Keratinocyte (primary cell): Measurements from ENCODE around the gene DDX31. TPM values are rescaled to one million over a fixed set of nuclear protein-coding genes. Genes with fewer than 3 reads are reported as not detected.

Source experiments
- DNase-seq: peaks from one replicate; pipeline ENCODE4 v3.0.0-alpha.2; 2011; ENCODE audit warnings: low read depth, missing footprints, low spot score
- FAIRE-seq: peaks from 2 replicates; lab custom pipeline; 2011; peaks lifted over from hg19 to GRCh38; lab: Jason Lieb, UNC
- H2AFZ ChIP-seq: 2 replicates; pipeline ENCODE4 v1.6.0; 2012; ENCODE audit warnings: low read length, control low read depth, inconsistent platforms; ENCODE audit not compliant: control insufficient read depth
- H3K27ac ChIP-seq: 2 replicates; pipeline ENCODE4 v1.5.1; 2011; ENCODE audit warnings: low read length; ENCODE audit not compliant: control insufficient read depth, insufficient read depth
- H3K27me3 ChIP-seq: 3 replicates; pipeline ENCODE4 v1.6.0; 2011; ENCODE audit warnings: low read length; ENCODE audit not compliant: control insufficient read depth, insufficient read depth; ENCODE audit errors: extremely low read depth
- H3K36me3 ChIP-seq, 2 experiments: 2 replicates in 1 of 2; 3 replicates in 1 of 2; pipeline ENCODE4 v1.5.1; 2011; ENCODE audit warnings: low read length in 2 of 2, mild to moderate bottlenecking in 1 of 2; ENCODE audit not compliant: control insufficient read depth in 2 of 2, insufficient read depth in 2 of 2; ENCODE audit errors: extremely low read depth in 1 of 2
- H3K4me1 ChIP-seq: 3 replicates; pipeline ENCODE4 v1.5.1; 2011; ENCODE audit warnings: low read length; ENCODE audit not compliant: control insufficient read depth, insufficient read depth; ENCODE audit errors: extremely low read depth
- H3K4me2 ChIP-seq: 3 replicates; pipeline ENCODE4 v1.6.0; 2011; ENCODE audit warnings: low read depth, low read length; ENCODE audit not compliant: control insufficient read depth, insufficient read depth; ENCODE audit errors: extremely low read depth
- H3K4me3 ChIP-seq, 3 experiments: fragments of 200-600 bp in 1 of 3; sonication (generic) in 1 of 3; 2 replicates in 2 of 3; 3 replicates in 1 of 3; pipeline ENCODE4 v1.5.1; 2011 to 2016; ENCODE audit warnings: low read length in 3 of 3, mild to moderate bottlenecking in 3 of 3, control low read depth in 2 of 3, inconsistent platforms in 1 of 3, low read depth in 1 of 3, mixed read lengths in 1 of 3, mixed run types in 1 of 3, moderate library complexity in 1 of 3; ENCODE audit not compliant: control insufficient read depth in 2 of 3, insufficient read depth in 2 of 3; ENCODE audit errors: extremely low read depth in 1 of 3
- H3K79me2 ChIP-seq: 2 replicates; pipeline ENCODE4 v1.6.0; 2012; ENCODE audit warnings: low read length; ENCODE audit not compliant: control insufficient read depth, insufficient read depth
- H3K9ac ChIP-seq: 3 replicates; pipeline ENCODE4 v1.6.0; 2011; ENCODE audit warnings: low read length; ENCODE audit not compliant: control insufficient read depth, insufficient read depth; ENCODE audit errors: extremely low read depth
- H3K9me1 ChIP-seq: 3 replicates; pipeline ENCODE4 v1.6.0; 2011; ENCODE audit warnings: low read length; ENCODE audit not compliant: control insufficient read depth, insufficient read depth; ENCODE audit errors: extremely low read depth
- H3K9me3 ChIP-seq: 2 replicates; pipeline ENCODE4 v1.5.1; 2012; ENCODE audit warnings: low read depth, low read length; ENCODE audit not compliant: control insufficient read depth
- H4K20me1 ChIP-seq: 3 replicates; pipeline ENCODE4 v1.6.0; 2011; ENCODE audit warnings: low read length; ENCODE audit not compliant: control insufficient read depth, insufficient read depth; ENCODE audit errors: extremely low read depth
- EZH2 ChIP-seq: IDR thresholded peaks from one replicate; pipeline ENCODE4 v1.6.1; 2012; ENCODE audit warnings: inconsistent platforms, mild to moderate bottlenecking, low read length, moderate library complexity
- dilution Hi-C: fragments of 300-500 bp; cut with MboI; formaldehyde crosslinking; loops from one replicate; pipeline ENCODE4 v1.7.0; 2020; ENCODE audit warnings: low sequenced_read_pairs; ENCODE audit not compliant: extremely low pct_ligation_motif_present
- polyA plus RNA-seq, 5 experiments: library from polyadenylated mRNA; depleted of rRNA in 3 of 5; stranded (reverse) in 3 of 5; stranded (forward) in 1 of 5; unstranded in 1 of 5; fragments of >200 nt; gene quantifications; 1 replicate in 1 of 5; 2 replicates in 3 of 5; 3 replicates in 1 of 5; pipeline versions ENCODE4 v1.2.1 to v1.2.3, GENCODE V29; 2011 to 2012; ENCODE audit warnings: missing spikeins in 2 of 5, low read depth in 1 of 5, low replicate concordance in 1 of 5
- TF ChIP-seq, protein P1 (sequence below), 3 experiments: IDR thresholded peaks in 1 of 3; conservative IDR thresholded peaks in 1 of 3; optimal IDR thresholded peaks in 1 of 3; 2 replicates in 2 of 3; 3 replicates in 1 of 3; pipeline versions ENCODE3 to v1.5.1; 2011; ENCODE audit warnings: low read length in 3 of 3, mild to moderate bottlenecking in 3 of 3, moderate library complexity in 2 of 3, control low read depth in 1 of 3, inconsistent platforms in 1 of 3; ENCODE audit not compliant: insufficient read depth in 2 of 3; ENCODE audit errors: extremely low read depth in 1 of 3

Gene DDX31
- polyA plus RNA-seq, 1 donor (not counting 4 experiments of a cell fraction or from before 2014, with no cell fraction given) = 21.0 TPM

DNA sequence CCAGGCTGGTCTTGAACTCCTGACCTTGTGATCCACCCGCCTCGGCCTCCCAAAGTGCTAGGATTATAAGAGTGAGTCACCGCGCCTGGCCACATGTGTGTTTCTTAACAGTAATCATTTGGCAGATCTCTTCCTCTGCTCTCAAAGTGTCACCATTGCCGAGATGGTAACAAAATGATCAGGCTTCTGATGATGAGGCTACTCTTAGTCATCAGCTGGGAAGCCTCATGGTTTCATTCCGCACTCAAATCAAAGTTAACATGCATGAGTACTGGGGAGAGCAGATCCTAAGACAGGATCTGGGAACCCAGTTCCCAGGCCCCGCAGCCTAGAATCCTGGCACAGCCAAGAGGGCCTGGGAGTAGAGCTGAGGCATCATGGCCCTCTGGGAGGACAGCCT is 60.0 kb downstream of the DDX31 start:
- no peaks in the 10 kb centered on the region for H4K20me1 ChIP-seq
- no peaks in the 10 kb centered on the region for H3K4me1 ChIP-seq
- H3K27me3 ChIP-seq = no peaks in the 10 kb centered on the region
- no peak overlapping the region for H3K4me2 ChIP-seq
- peaks cover 40 to 54% of the 10 kb centered on the region in 2 experiments for H3K36me3 ChIP-seq
- no peak overlapping the region for H3K27ac ChIP-seq
- dilution Hi-C loops = no loop called here
- no peak overlapping the region for H3K4me3 ChIP-seq
- H2AFZ ChIP-seq = no peak overlapping the region
- DNase-seq (no peak), FAIRE-seq (peak; percentile 13)
- H3K9ac ChIP-seq = no peak overlapping the region
- H3K9me1 ChIP-seq = no peaks in the 10 kb centered on the region
- no peaks in the 10 kb centered on the region for H3K79me2 ChIP-seq
- TF ChIP-seq, protein P1, sequence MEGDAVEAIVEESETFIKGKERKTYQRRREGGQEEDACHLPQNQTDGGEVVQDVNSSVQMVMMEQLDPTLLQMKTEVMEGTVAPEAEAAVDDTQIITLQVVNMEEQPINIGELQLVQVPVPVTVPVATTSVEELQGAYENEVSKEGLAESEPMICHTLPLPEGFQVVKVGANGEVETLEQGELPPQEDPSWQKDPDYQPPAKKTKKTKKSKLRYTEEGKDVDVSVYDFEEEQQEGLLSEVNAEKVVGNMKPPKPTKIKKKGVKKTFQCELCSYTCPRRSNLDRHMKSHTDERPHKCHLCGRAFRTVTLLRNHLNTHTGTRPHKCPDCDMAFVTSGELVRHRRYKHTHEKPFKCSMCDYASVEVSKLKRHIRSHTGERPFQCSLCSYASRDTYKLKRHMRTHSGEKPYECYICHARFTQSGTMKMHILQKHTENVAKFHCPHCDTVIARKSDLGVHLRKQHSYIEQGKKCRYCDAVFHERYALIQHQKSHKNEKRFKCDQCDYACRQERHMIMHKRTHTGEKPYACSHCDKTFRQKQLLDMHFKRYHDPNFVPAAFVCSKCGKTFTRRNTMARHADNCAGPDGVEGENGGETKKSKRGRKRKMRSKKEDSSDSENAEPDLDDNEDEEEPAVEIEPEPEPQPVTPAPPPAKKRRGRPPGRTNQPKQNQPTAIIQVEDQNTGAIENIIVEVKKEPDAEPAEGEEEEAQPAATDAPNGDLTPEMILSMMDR (optimal IDR thresholded peaks at IDR 0.05 in 1 of 3, IDR thresholded peaks at IDR 0.05 in 1 of 3, conservative IDR thresholded peaks at IDR 0.05 in 1 of 3; ENCODE audit: extremely low read depth in 1 of 3, insufficient read depth in 2 of 3, low read length in 3 of 3) = no peak
- no peak for TF ChIP-seq EZH2
- no peaks in the 10 kb centered on the region for H3K9me3 ChIP-seq

DNA sequence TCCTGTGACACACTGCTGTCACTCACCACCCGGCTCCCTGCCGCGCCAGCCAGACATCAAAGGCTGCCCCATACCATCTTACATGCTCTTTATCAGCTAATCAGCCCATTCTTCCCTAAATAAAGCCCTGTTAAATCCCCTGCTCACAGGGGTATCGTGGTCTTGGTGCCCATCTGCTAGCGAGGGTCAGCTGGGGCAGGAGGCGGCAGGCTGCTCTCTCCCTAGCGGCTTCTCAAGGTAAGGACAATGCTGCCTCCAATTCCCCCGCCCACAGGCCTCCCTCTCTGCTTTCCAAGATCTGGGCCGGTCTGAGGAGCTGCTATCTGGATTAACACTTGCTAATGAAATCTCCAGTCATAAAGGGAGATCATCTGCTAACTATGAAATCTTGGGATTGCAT is 60.6 kb downstream of the DDX31 start:
- Histone ChIP-seq H3K27me3 (no peaks in the 10 kb centered on the region), H3K4me2 (no peak overlapping the region), H3K79me2 (no peaks in the 10 kb centered on the region), H3K4me1 (no peaks in the 10 kb centered on the region), H2AFZ (no peak overlapping the region), H3K27ac (no peak overlapping the region), H3K36me3 (peaks cover 37 to 52% of the 10 kb centered on the region in 2 experiments), H4K20me1 (no peaks in the 10 kb centered on the region), H3K4me3 (no peak overlapping the region), H3K9me3 (no peaks in the 10 kb centered on the region), H3K9me1 (no peaks in the 10 kb centered on the region), H3K9ac (no peak overlapping the region)
- no peak for FAIRE-seq
- dilution Hi-C loops = no loop called here
- TF ChIP-seq, protein P1 (optimal IDR thresholded peaks at IDR 0.05 in 1 of 3, IDR thresholded peaks at IDR 0.05 in 1 of 3, conservative IDR thresholded peaks at IDR 0.05 in 1 of 3; ENCODE audit: extremely low read depth in 1 of 3, insufficient read depth in 2 of 3, low read length in 3 of 3) = no peak
- TF ChIP-seq EZH2 = no peak
- no peak for DNase-seq
